Vagina (tissue), 2 donors: ENCODE data around the gene BEND3.

Experiments
- CTCF ChIP-seq, 3 experiments: fragments of 450-650 bp in 2 of 3; fragments of 200-600 bp in 1 of 3; sonication (generic) in 1 of 3; IDR thresholded peaks; one replicate each; pipeline ENCODE4 v1.5.1; 2017 to 2019; ENCODE audit warnings: antibody characterized with exemption in 3 of 3, mild to moderate bottlenecking in 2 of 3, moderate library complexity in 2 of 3
- POLR2A ChIP-seq, 2 donors: fragments of 450-650 bp; IDR thresholded peaks; one replicate each; pipeline ENCODE4 v1.6.1; 2017; ENCODE audit warnings: antibody characterized with exemption in 2 of 2, mild to moderate bottlenecking in 2 of 2, moderate library complexity in 2 of 2
- POLR2AphosphoS5 ChIP-seq, 2 donors: sonication (generic); formaldehyde crosslinking; IDR thresholded peaks; one replicate each; pipeline ENCODE4 v1.9.0; 2017; ENCODE audit warnings: antibody characterized with exemption in 2 of 2, mild to moderate bottlenecking in 2 of 2, low read depth in 1 of 2; ENCODE audit not compliant: insufficient read depth in 1 of 2

GRCh38 chr6:107128175-107128574 is 12.9 kb upstream of the BEND3 start:
- TF ChIP-seq CTCF (IDR thresholded peaks at IDR 0.05) (no peak), POLR2AphosphoS5 (IDR thresholded peaks at IDR 0.05; ENCODE audit: insufficient read depth in 1 of 2, low read depth in 1 of 2) (no peak), POLR2A (IDR thresholded peaks at IDR 0.05) (no peak)
